HG03469 (cell line): ENCODE results near the gene CASP3.

Experiments used
- ATAC-seq: cut with Tn5 transposase; IDR thresholded peaks from one replicate; pipeline ENCODE4 v1.9.1; 2021; ENCODE audit warnings: mild to moderate bottlenecking, moderate library complexity, moderate number of reproducible peaks; ENCODE audit not compliant: unreplicated experiment

CASP3 gene

DNA sequence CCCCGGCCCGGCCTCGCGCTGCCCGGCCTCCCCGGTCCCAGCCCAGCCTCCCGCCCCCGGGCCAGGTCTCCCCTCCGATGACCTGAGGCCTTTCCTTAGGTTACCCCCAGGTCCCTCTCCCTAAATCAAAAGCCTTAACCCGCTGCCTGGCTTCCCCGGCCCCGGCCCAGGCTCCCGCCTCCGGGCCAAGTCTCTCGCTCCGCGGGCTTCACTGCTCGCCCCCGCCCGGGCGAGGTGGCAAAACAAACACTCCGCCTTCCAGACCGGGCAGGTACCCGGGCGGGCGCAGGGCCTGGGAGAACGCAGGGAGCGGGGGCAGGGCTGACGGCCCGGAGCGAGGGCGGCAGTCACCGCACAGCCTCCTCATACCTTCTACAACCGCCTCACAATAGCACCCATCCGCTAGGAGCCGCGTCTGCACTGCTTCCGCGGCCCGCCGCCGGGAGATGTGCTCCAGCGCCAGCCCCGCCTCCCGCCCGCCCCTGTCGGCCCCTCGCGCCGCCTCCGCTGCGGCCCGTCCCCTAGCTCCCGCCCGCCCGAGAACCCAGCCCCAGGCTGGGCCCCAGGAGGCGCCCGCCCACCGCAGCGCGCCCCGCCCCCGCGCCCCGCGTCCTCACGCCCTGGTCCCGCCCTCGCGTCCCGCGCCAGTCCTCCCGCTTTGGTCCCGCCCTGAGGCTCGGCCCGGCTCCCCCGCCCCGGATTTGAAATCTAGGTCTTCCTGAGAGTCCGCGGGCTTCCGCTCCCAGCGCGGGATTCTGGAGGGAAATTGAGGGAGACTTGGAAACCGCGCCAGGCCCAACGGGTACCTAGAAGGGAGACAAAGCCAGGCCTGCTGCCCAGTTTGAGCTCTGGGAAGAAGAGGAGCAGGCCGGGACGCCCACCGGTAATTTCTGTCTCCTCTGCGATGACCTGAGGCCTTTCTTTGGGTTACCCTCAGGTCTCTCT is at the start of gene CASP3, which contains the start of gene PRIMPOL:
Gene CASP3 (minus strand): TSS at position 422 of the 945 bp plus-strand sequence. CDS start 10,994 bp downstream, outside the sequence.
Gene PRIMPOL (plus strand): TSS at position 713 of the 945 bp plus-strand sequence. CDS start 7,403 bp downstream, outside the sequence.
- ATAC-seq = peak; percentile 81

DNA sequence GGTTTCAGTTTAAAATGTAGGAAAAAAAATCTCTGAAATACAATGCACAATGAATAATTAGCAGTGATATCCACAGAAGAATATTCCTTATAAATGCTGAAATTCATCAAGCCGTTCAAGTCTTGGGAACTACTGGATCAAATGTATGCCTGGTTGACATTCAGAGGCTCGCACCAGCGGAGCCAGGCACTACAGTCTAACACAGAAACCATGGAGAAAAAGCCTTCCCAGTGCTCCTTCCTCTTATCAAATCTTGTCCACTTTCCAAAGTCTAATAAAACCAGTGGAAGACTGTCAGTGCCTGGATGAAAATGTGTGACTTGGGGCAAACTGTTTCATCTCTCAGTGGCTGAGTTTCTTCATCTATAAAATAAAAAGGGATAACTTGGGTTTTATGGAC is 48.7 kb upstream of the CASP3 start:
- no peak for ATAC-seq

DNA sequence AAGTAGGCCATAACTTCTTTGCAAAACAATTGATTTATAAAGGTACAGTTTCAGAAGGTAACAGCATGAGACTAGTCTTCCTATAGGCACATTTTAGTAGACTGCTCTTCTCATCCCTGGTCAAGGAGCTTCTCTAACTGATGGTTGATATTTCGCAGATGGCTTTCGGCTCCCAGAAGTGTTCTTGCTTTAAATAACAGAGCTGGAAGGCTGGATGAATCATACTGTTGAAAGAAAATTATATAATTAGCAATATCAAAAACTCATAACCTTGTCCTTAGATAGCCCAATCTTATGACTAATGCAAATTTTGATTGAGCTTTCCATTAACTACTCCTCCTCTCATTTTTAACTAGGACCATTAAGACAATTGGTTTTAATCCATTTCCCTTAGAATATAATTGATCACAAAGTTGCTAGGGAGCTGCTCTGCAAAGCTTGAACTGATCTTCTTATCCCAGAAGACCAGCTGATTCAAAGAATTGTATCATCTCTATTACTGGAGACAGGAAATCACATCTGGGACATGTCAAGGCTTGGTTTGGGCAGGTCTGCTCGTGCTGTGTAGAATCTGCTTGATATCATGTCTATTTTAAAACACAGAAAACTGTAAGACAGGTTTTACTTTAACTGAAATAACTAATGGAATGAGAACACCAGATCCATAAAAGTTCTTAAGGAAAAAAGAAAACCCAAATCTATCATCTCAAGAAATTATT is 46.1 kb upstream of the CASP3 start:
- no peak for ATAC-seq

GRCh38 chr4:184694412-184694956 is 45.2 kb upstream of the CASP3 start:
- ATAC-seq = no peak

DNA sequence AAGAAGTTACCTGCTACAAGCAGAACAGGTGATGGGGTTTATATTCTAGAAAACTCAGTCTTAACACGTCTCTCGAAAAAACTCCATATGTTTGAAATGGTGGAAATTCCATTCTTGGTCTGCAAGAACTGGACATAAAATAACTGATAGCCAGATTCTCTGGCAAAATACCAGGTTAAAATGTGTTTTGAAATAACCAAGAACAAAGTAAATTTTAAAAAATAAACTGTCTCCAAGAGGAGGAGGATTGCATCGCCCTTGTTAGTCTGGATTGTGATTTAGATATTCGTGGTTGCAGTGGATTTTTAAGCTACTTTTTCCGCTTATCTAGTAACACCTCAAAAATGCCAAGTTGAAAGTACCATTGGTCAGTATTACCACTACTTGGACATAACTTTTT is 43.8 kb upstream of the CASP3 start:
- ATAC-seq = no peak

DNA sequence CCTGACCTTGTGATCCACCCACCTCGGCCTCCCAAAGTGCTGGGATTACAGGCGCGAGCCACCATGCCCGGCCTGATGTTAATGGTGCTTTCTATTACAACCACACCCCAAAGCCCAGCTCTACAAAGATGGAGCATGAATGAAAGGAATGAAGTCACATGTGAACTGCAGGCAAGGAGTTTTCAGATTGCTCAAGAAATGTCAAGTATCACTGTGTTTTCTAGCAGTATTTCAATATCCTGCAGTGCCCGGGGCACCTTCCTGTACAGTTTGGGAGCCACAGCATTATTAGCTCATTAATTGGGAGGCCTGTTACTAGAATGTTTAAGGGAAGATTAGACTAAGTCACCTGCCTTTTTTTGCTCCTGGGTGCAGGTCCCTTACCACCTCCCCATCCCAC is 40.4 kb upstream of the CASP3 start:
- no peak for ATAC-seq

DNA sequence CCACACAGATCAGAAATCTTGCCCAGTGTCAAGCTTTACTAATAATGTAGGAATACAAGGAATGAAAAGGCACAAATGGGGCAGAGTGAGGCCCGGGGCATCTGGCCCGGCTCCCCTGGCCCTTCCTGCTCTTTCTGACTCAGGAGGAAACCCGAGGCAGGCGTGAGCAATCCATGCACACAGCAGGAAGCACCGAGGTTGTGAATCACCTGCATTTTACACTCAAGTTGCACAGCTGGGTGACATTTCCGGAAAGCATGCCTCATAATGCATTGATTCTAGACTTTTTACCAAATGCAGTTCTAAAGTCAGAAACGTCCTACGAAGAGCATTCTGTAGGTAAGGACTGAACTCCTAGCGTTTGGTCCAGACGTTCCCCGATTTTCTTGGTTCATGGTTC is 39.2 kb upstream of the CASP3 start:
- ATAC-seq = no peak

DNA sequence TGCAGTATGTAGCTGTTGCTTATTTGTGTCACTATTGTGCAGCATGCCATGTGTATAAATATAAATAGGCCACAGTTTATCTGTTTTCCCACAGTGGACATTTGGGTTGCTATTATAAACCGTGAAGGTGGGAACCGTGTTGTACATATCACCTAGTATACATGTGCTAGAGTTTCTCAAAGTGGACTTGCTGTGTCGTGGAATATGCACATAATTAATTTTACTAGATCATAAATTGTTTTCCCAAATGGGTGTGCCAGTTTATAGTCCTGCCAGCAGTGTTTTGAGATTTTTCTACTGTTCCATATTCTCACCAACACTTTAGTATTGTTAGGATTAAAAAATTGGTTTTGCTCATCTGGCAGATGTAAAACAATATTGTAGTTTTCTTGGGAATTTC is 38.8 kb upstream of the CASP3 start:
- no peak for ATAC-seq

DNA sequence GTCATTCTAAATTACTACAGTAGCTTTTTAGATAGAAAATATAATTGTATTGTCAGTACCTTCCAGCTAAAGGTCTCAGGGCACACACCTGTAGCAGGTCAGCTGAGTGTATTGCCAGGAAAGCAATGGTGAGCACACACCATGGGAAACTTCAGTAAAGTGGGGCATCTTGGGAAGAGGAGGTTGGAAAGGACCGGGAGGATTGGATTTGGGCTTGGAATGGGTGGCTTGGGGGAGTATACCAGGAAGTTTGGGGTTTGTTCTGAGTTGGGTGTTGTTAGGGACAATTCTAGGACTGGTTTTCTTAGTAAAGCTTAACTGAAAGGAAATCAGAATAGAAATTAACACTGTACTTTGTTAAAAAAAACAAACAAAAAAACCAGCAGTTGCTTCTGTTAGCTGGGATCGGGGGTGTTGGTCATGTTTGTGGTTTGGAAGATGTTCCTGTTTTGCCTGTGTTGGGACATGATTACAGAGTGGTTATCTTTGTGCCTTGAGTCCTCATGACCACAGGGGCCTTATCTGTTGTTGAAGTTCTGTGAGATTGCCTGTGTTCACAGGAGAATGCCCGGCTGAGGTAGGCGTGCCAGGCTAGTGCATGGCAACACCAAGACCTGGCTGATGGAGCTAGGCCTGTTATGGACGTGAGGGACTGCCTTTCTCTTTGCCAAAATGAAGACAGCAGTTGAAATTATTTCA is 35.4 kb upstream of the CASP3 start:
- no peak for ATAC-seq

DNA sequence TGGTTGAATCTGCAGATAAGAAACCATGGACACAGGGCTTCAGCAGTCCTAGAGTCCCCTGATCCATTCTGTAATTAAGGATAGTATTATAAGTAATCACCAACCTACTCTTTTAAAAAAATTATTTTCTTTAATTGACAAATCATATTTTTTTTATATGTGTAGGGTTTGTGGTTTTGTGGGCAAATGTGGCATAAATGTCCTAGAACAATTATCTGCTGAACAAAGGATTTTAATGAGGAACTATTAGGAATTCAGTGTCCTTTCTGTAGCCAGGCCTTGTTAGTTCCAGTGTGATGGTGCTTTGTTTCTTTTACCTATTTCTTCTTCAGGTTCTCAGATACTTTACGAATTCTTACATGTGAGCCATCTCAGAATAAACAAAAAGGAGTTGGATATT is 32.7 kb upstream of the CASP3 start:
- no peak for ATAC-seq

DNA sequence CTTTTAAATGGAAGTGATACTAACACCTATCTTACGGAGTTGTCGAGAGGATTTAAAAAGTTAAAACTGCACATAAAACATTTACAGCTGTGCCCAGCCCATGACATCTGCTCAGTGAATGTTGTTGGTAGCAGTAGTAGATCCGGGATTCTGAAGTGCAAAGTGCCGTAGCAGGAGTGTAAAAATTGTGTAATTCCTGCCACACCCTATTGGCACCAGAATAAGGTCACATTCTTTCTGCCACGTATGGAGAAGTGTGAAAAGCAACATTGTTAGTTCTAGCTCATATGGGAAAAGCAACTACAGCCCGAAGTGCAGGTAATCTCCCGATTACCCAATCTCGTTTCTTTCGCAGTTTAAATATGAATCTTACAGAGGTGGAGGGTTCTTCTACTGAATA is 31.5 kb upstream of the CASP3 start:
- no peak for ATAC-seq

DNA sequence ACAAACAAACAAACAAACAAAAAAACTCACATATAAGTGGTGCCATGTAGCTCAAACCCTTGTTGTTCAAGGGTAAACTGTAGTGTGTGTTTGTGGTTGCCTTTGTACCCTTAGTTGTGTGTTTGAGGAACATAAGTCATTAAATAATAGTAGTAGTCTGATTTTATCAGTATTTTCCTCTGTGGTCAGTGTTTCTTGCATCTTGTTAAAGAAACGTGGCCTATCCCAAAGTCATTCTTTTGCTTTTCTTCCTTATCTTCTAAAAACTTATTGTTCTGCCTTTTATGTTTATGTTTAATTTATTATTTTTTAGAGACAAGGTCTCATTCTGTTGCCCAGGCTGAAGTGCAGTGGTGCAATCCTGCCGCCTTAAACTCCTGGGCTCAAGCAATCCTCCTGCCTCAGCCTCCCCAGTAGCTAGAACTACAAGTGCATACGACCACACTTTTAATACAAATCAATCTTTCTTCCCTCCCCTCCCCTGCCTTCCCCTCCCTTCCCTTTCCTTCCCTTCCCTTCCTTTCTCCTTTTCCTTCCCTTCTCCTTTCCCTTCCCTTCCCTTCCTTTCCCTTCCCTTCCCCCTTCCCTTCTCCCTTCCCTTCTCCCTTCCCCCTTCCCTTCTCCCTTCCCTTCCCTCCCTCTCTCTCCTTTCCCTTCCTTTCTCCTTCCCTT is 26.7 kb upstream of the CASP3 start:
- no peak for ATAC-seq

DNA sequence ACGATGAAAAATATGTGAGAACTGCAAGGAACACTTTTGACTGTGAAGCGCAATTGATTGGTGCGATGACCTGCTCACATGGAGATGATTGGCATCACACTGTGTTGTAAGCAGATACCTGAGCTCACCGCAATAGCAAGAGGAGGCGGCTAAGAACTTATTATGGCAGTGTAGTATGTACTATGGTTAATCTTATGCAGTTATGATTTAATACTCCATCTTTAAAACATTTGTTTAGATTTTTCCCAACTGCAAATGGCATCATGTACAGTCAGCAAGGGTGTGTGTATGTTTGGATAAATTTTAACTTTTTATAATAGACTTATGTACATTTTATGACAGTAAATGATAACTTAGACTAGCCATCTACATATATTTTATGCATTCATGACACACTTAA is 25.8 kb upstream of the CASP3 start:
- no peak for ATAC-seq

- ATAC-seq = no peak
Measured at GRCh38 chr4:184674011-184674410, 24.8 kb upstream of the CASP3 start.

DNA sequence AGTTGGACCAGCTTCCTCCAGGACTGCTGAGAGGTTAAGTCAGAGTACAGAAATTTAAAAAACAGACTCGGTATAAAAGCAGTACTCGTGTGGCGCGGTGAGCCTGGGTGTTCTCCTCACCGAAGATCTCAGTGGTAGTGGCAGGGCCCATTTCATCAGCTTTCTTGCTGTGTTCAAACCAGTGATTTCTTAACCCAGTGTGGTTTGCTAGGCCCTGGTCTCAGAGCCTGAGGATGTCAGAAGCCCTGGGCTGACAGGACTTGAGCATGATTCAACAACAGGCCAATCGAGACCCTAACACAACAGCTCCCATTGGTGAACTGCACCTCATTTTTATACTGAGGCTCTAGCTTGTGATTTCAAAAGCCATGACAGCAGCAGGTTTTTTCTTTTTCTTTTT is 23.5 kb upstream of the CASP3 start:
- ATAC-seq = no peak

- no peak for ATAC-seq
Measured at GRCh38 chr4:184671101-184671500, 21.9 kb upstream of the CASP3 start.

DNA sequence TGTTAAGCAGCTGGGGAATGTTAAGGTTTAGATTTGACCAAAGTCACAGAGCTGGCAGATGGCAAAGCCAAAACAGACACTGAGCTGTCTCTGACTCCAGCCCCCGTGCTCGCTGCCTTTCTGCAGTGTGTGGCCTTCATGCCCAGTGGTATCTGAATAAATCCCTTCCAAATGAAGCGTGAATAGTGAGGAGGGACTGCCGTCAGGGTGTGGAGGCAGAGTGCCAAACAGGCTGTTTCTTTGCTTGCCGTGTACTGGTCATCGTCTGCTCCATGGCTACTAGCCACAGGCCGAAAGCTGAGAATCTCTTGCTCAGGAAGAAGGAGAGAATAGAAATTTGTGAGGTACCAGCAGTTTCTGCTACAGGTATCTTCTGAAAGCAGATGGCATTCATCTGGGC is 20.0 kb upstream of the CASP3 start:
- ATAC-seq = no peak

DNA sequence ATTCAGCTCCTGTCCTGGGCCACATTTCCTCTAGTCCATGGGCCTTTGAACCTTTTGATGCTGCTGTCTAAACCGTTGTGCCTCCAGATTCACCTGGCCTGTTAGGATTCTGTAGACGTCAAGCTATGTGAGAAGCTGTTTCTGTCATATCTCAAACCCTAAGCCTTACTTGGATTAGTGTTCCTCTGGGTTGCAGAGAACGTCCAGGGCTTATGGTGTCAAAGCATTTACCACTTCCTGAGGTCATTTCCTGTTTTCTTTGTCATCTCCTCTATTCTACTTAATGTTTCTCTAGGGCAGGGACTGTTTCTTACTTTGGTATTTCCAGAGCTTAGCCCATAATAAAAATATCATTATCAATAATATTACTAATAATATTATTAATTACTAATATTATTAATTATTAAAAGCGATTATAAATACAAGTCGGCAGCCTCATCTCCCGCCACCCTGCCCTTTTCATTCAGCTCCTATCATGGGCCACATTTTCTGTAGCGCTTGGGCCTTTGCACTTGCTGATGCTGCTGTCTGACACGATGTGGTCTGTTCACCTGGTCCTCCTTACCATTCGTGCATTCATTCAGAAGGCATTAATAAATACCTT is 19.4 kb upstream of the CASP3 start:
- ATAC-seq = no peak

DNA sequence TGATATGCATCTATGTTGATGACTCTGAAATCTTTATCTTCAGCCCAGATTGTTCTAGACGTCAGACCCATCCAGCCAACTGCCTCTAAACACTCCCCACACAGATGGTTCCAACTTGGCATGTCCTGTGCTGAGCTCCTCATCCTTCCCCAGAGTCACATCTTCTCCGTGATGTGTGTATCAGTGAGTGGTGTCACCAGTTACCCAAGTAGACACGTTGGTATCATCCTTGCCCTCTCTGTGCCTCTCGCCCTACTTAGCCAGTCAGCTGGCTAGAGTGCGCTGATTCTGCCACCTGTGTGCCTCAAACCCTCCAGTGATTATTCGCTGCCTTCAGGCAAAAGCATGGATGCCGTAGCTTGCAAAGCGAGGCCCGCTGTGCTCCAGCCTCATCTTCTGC is 18.8 kb upstream of the CASP3 start:
- ATAC-seq = no peak

DNA sequence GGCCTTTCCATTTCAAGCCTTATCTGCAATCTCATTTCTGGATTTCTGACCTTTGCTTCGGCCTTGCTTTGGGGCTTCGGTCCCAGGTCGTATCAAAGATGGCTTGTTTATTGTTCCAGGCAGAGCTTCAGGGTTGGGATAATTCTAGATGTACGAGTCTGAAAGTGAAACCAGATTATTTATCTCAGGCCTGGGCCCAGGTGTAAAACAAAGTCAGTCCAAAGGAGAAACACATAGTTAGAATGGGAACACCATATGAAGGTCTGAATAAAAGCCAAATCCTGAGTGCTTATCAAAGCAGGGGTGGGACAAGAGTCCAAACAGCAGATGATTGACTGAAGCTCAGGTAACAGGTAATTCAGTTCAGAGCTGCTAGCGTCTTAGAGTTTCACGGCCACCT is 17.4 kb upstream of the CASP3 start:
- ATAC-seq = no peak
